Measurements from ENCODE around the gene ELL. TPM values are rescaled to one million over a fixed set of nuclear protein-coding genes. Genes with fewer than 3 reads are reported as not detected.

ELL gene
- polyA plus RNA-seq, 1 donor from 2014 or later = 7.2 TPM

DNA sequence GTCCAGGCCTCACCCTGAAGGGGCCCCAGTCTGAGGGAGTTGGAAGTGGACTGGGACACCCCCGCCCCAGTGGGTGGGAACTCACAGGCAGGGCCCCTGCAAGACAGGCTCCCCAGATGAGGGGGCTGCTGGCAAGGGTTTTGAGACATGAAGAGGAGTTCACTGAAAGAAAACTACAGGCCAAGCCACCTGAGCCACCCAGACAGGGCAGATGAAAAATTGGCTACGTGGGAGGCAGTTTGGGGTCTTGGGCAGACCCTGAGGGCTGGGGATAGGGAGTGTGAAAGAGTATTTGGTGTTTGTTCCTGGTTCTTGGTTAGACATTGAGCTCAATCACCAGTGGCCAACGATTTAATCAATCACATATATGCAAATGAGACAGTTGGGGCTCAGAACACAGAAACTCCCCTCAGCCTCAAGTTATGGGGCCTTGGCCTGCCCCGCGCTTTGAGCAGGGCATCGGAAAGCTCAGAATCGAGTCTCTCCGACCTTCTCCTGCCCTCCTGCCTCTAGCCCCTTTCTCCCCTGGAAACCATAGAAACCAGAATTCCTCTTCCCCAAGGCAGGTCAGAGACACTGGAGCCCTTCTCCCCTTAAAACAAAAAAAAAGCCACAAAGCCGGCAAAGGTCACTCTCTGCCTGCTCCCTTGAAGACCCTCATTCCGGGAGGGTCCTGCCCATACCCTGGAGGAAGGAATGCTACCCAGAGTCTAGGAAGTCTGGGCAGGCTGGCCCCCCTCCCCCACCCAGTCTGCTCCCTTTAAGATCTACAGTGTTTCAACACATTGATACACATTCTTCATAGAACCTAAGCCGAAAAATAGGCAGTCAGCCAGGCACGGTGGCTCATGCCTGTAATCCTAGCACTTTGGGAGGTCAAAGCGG lies 82.6 kb downstream of the ELL start:
- Histone ChIP-seq H3K9me2 (ENCODE audit: insufficient read depth, low read length) (no peaks in the 10 kb centered on the region), H3K36me3 (ENCODE audit: insufficient read depth, low read length) (no peaks in the 10 kb centered on the region), H3K4me2 (ENCODE audit: low read length) (no peak overlapping the region), H3K79me2 (replicated peaks; ENCODE audit: insufficient read depth, low read length) (no peaks in the 10 kb centered on the region), H3K9me3 (ENCODE audit: low read length) (no peaks in the 10 kb centered on the region), H3K9ac (ENCODE audit: low read length) (no peak overlapping the region), H4K20me1 (ENCODE audit: insufficient read depth) (no peaks in the 10 kb centered on the region), H2AFZ (ENCODE audit: low read depth, low read length) (no peak overlapping the region), H3K27me3 (ENCODE audit: insufficient read depth, low read depth, low read length) (no peaks in the 10 kb centered on the region), H3F3A (ENCODE audit: insufficient read depth, low read length, poor library complexity, severe bottlenecking) (peaks cover 3% of the 10 kb centered on the region), H3K27ac (ENCODE audit: low read length) (no peak overlapping the region), H3K4me3 (ENCODE audit: low read length) (no peak overlapping the region)
- TF ChIP-seq RAD21 (conservative IDR thresholded peaks at IDR 0.05) (no peak), EZH2 (IDR thresholded peaks at IDR 0.05; ENCODE audit: borderline replicate concordance, insufficient read depth, low read length, poor library complexity, severe bottlenecking) (no peak), TAF1 (IDR thresholded peaks at IDR 0.05; ENCODE audit: low read depth) (no peak), MXI1 (conservative IDR thresholded peaks at IDR 0.05; ENCODE audit: poor library complexity, severe bottlenecking) (no peak), EP300 (conservative IDR thresholded peaks at IDR 0.05; ENCODE audit: poor library complexity, severe bottlenecking) (no peak)
- TF ChIP-seq, protein P1, sequence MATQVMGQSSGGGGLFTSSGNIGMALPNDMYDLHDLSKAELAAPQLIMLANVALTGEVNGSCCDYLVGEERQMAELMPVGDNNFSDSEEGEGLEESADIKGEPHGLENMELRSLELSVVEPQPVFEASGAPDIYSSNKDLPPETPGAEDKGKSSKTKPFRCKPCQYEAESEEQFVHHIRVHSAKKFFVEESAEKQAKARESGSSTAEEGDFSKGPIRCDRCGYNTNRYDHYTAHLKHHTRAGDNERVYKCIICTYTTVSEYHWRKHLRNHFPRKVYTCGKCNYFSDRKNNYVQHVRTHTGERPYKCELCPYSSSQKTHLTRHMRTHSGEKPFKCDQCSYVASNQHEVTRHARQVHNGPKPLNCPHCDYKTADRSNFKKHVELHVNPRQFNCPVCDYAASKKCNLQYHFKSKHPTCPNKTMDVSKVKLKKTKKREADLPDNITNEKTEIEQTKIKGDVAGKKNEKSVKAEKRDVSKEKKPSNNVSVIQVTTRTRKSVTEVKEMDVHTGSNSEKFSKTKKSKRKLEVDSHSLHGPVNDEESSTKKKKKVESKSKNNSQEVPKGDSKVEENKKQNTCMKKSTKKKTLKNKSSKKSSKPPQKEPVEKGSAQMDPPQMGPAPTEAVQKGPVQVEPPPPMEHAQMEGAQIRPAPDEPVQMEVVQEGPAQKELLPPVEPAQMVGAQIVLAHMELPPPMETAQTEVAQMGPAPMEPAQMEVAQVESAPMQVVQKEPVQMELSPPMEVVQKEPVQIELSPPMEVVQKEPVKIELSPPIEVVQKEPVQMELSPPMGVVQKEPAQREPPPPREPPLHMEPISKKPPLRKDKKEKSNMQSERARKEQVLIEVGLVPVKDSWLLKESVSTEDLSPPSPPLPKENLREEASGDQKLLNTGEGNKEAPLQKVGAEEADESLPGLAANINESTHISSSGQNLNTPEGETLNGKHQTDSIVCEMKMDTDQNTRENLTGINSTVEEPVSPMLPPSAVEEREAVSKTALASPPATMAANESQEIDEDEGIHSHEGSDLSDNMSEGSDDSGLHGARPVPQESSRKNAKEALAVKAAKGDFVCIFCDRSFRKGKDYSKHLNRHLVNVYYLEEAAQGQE (IDR thresholded peaks at IDR 0.05; ENCODE audit: borderline replicate concordance) = no peak

DNA sequence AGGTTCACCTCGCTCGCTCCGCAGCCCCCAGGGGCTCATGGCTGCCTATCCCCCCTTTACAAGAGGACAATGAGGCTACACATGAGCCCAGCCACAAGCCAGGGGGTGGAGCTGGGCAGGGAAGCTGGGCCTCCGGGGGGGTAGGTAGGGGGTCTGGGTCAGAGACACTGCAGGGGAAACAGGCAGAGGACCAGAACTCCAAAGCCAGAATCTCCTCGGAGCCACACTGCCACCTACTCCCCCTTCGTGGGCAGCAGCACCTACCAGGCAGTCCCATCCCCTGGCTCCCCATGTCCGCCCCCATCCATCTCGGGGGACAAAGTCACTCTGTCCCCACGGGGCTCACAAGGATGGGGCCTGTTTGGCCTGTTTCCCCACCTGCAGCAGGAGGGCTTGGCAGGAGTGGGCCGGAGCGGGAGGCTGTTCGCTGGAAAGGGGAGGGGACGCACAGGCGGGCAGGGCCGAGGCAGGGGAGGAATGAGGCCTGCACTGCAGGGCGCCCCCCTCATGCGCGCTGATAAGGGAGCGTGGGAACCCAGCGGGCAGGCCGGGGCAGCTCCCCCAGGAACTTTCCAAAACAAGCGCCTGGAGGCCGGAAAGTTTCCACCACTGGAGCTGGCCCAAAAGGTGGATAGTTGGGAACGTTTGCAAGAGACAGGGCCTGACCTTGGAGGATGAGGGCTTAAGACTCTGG lies 83.4 kb downstream of the ELL start:
- H3K4me2 ChIP-seq (ENCODE audit: low read length) = peak overlapping the region; percentile 14
- no peaks in the 10 kb centered on the region for H3K27me3 ChIP-seq (ENCODE audit: insufficient read depth, low read depth, low read length)
- H4K20me1 ChIP-seq (ENCODE audit: insufficient read depth) = no peaks in the 10 kb centered on the region
- TF ChIP-seq TAF1 (IDR thresholded peaks at IDR 0.05; ENCODE audit: low read depth) = no peak
- TF ChIP-seq SMC3 (conservative IDR thresholded peaks at IDR 0.05; ENCODE audit: poor library complexity) = no peak
- no peak for TF ChIP-seq MXI1 (conservative IDR thresholded peaks at IDR 0.05; ENCODE audit: poor library complexity, severe bottlenecking)
- TF ChIP-seq, protein P2, sequence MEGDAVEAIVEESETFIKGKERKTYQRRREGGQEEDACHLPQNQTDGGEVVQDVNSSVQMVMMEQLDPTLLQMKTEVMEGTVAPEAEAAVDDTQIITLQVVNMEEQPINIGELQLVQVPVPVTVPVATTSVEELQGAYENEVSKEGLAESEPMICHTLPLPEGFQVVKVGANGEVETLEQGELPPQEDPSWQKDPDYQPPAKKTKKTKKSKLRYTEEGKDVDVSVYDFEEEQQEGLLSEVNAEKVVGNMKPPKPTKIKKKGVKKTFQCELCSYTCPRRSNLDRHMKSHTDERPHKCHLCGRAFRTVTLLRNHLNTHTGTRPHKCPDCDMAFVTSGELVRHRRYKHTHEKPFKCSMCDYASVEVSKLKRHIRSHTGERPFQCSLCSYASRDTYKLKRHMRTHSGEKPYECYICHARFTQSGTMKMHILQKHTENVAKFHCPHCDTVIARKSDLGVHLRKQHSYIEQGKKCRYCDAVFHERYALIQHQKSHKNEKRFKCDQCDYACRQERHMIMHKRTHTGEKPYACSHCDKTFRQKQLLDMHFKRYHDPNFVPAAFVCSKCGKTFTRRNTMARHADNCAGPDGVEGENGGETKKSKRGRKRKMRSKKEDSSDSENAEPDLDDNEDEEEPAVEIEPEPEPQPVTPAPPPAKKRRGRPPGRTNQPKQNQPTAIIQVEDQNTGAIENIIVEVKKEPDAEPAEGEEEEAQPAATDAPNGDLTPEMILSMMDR (IDR thresholded peaks at IDR 0.05; ENCODE audit: poor library complexity, severe bottlenecking) = no peak
- no peak for TF ChIP-seq EZH2 (IDR thresholded peaks at IDR 0.05; ENCODE audit: borderline replicate concordance, insufficient read depth, low read length, poor library complexity, severe bottlenecking)
- no peak for TF ChIP-seq POLR2AphosphoS5 (IDR thresholded peaks at IDR 0.05)
- no peak for TF ChIP-seq EP300 (conservative IDR thresholded peaks at IDR 0.05; ENCODE audit: poor library complexity, severe bottlenecking)
- TF ChIP-seq RAD21 (conservative IDR thresholded peaks at IDR 0.05) = no peak
- TF ChIP-seq, protein P1 (IDR thresholded peaks at IDR 0.05; ENCODE audit: borderline replicate concordance) = no peak
- H3K36me3 ChIP-seq (ENCODE audit: insufficient read depth, low read length) = no peaks in the 10 kb centered on the region
- peak overlapping the region; percentile 89 for H3K4me3 ChIP-seq (ENCODE audit: low read length)
- H3K79me2 ChIP-seq (replicated peaks; ENCODE audit: insufficient read depth, low read length) = no peaks in the 10 kb centered on the region
- H3K9me3 ChIP-seq (ENCODE audit: low read length) = no peaks in the 10 kb centered on the region
- peaks cover 3% of the 10 kb centered on the region for H3F3A ChIP-seq (ENCODE audit: insufficient read depth, low read length, poor library complexity, severe bottlenecking)
- H3K9me2 ChIP-seq (ENCODE audit: insufficient read depth, low read length) = no peaks in the 10 kb centered on the region
- H2AFZ ChIP-seq (ENCODE audit: low read depth, low read length) = no peak overlapping the region
- peak overlapping the region; percentile 76 for H3K9ac ChIP-seq (ENCODE audit: low read length)
- no peak overlapping the region for H3K27ac ChIP-seq (ENCODE audit: low read length)
